ENCODE results near the gene PLA2R1. TPM values are rescaled to one million over a fixed set of nuclear protein-coding genes. Genes with fewer than 3 reads are reported as not detected.

Gene PLA2R1
- polyA plus RNA-seq (ENCODE audit: insufficient read length) = 117 TPM
- long read RNA-seq, donor 1, full-length matches to known transcripts = 1 of 1 reads
- long read RNA-seq, donor 1, partial matches to known transcripts = 0 of 1 reads
- long read RNA-seq, donor 1, other reads (novel, unspliced or antisense) = 0 of 1 reads
- long read RNA-seq, donor 2, full-length matches to known transcripts = 1 of 1 reads
- long read RNA-seq, donor 2, partial matches to known transcripts = 0 of 1 reads
- long read RNA-seq, donor 2, other reads (novel, unspliced or antisense) = 0 of 1 reads
- long read RNA-seq, donor 3, full-length matches to known transcripts = 1 of 1 reads
- long read RNA-seq, donor 3, partial matches to known transcripts = 0 of 1 reads
- long read RNA-seq, donor 3, other reads (novel, unspliced or antisense) = 0 of 1 reads
- long read RNA-seq, donor 4 = 0 reads
- long read RNA-seq, donor 5, full-length matches to known transcripts = 5 of 5 reads
- long read RNA-seq, donor 5, partial matches to known transcripts = 0 of 5 reads
- long read RNA-seq, donor 5, other reads (novel, unspliced or antisense) = 0 of 5 reads
- long read RNA-seq, donor 6, full-length matches to known transcripts = 1 of 1 reads
- long read RNA-seq, donor 6, partial matches to known transcripts = 0 of 1 reads
- long read RNA-seq, donor 6, other reads (novel, unspliced or antisense) = 0 of 1 reads
- long read RNA-seq, donor 7, full-length matches to known transcripts = 5 of 24 reads
- long read RNA-seq, donor 7, partial matches to known transcripts = 19 of 24 reads
- long read RNA-seq, donor 7, other reads (novel, unspliced or antisense) = 0 of 24 reads
- long read RNA-seq, donor 8, full-length matches to known transcripts = 1 of 6 reads
- long read RNA-seq, donor 8, partial matches to known transcripts = 5 of 6 reads
- long read RNA-seq, donor 8, other reads (novel, unspliced or antisense) = 0 of 6 reads

- DNase-seq = peak; percentile 60
Observed at GRCh38 chr2:160062292-160063005, at the start of gene PLA2R1. PLA2R1 (minus strand) TSS chr2:160062615; CDS start chr2:160062403, 212 bp downstream.

- DNase-seq = no peak
Observed at GRCh38 chr2:160110674-160111239, 48.3 kb upstream of the PLA2R1 start.

- peak; percentile 76 for DNase-seq
Observed at GRCh38 chr2:160109939-160110673, 47.7 kb upstream of the PLA2R1 start.

- DNase-seq = no peak
Observed at GRCh38 chr2:160109243-160109642, 46.8 kb upstream of the PLA2R1 start.

GRCh38 chr2:160108646-160109045 is 46.2 kb upstream of the PLA2R1 start:
- no peak for DNase-seq

- DNase-seq = no peak
Observed at GRCh38 chr2:160105366-160105765, 43.0 kb upstream of the PLA2R1 start.

GRCh38 chr2:160104115-160104514 is 41.7 kb upstream of the PLA2R1 start:
- no peak for DNase-seq

GRCh38 chr2:160097326-160097725 is 34.9 kb upstream of the PLA2R1 start:
- no peak for DNase-seq

GRCh38 chr2:160096409-160096808 is 34.0 kb upstream of the PLA2R1 start:
- no peak for DNase-seq

GRCh38 chr2:160092445-160092844 is 30.0 kb upstream of the PLA2R1 start:
- no peak for DNase-seq

GRCh38 chr2:160091381-160091780 is 29.0 kb upstream of the PLA2R1 start:
- DNase-seq = no peak

GRCh38 chr2:160087854-160088745 is 25.7 kb upstream of the PLA2R1 start:
- DNase-seq = no peak

- DNase-seq = no peak
Observed at GRCh38 chr2:160085662-160086061, 23.2 kb upstream of the PLA2R1 start.

GRCh38 chr2:160077912-160078810 is 15.7 kb upstream of the PLA2R1 start:
- no peak for DNase-seq

- no peak for DNase-seq
Observed at GRCh38 chr2:160076914-160077313, 14.5 kb upstream of the PLA2R1 start.

- DNase-seq = no peak
Observed at GRCh38 chr2:160076241-160076640, 13.8 kb upstream of the PLA2R1 start.

GRCh38 chr2:160075171-160075570 is 12.8 kb upstream of the PLA2R1 start:
- no peak for DNase-seq

GRCh38 chr2:160073284-160073888 is 11.0 kb upstream of the PLA2R1 start:
- no peak for DNase-seq

GRCh38 chr2:160068906-160069305 is 6.5 kb upstream of the PLA2R1 start:
- no peak for DNase-seq

All from left kidney (tissue), 8 donors.